ENCODE measurements around the gene ZC3H13. TPM values are rescaled to one million over a fixed set of nuclear protein-coding genes. Genes with fewer than 3 reads are reported as not detected.

The ZC3H13 gene
- total and polyA plus RNA-seq, 2 of the 4 experiments (the other 2 are of a cell fraction), result 7.7 to 10.8 TPM

- Histone ChIP-seq H3K4ac (ENCODE audit: low read depth, low read length) (no peak overlapping the region), H2BK15ac (ENCODE audit: low read depth, low read length) (no peak overlapping the region), H3K36me3 (ENCODE audit: control insufficient read depth, insufficient read depth, low read length) (peaks cover 9% of the 10 kb centered on the region; the same call in 1 of the 2 replicates), H3K23ac (ENCODE audit: low read depth, low read length) (no peak overlapping the region), H3K9me1 (ENCODE audit: insufficient read depth, low read length) (no peaks in the 10 kb centered on the region), H3K14ac (replicated peaks; ENCODE audit: low read depth, low read length) (no peak overlapping the region), H3K4me3 (ENCODE audit: insufficient read depth, low read depth, low read length) (no peak overlapping the region), H3K9ac (ENCODE audit: low read depth, low read length) (no peak overlapping the region), H2BK5ac (ENCODE audit: low read depth, low read length, poor library complexity, severe bottlenecking) (no peak overlapping the region), H3K27ac (ENCODE audit: insufficient read depth, low read length) (no peak overlapping the region), H2AFZ (replicated peaks; ENCODE audit: low read length, poor library complexity) (no peak overlapping the region), H3K56ac (ENCODE audit: extremely low read depth, insufficient read depth, low read length) (no peak overlapping the region), H2AK9ac (replicated peaks; ENCODE audit: low read depth, low read length, poor library complexity) (no peak overlapping the region), H4K5ac (ENCODE audit: low read depth, low read length) (no peak overlapping the region), H2BK20ac (ENCODE audit: low read depth, low read length) (no peak overlapping the region), H3K27me3 (ENCODE audit: control insufficient read depth, insufficient read depth, low read length) (no peaks in the 10 kb centered on the region), H4K8ac (ENCODE audit: low read depth in 2 of 2, low read length in 2 of 2) (no peak overlapping the region), H4K20me1 (ENCODE audit: insufficient read depth, low read length) (no peaks in the 10 kb centered on the region), H2BK120ac (ENCODE audit: low read depth, low read length) (no peak overlapping the region), H3K9me3 (ENCODE audit: control insufficient read depth, insufficient read depth, low read length) (no peaks in the 10 kb centered on the region), H3K4me1 (ENCODE audit: control insufficient read depth, insufficient read depth, low read length) (no peaks in the 10 kb centered on the region), H3K18ac (ENCODE audit: low read depth, low read length) (no peak overlapping the region), H2AK5ac (ENCODE audit: low read depth, low read length) (no peak overlapping the region), H3K4me2 (ENCODE audit: low read depth, low read length) (no peak overlapping the region), H4K91ac (ENCODE audit: insufficient read depth, low read depth, low read length) (no peak overlapping the region), H3K79me1 (ENCODE audit: low read depth in 1 of 2, low read length in 2 of 2) (no peaks in the 10 kb centered on the region)
- POLR2A ChIA-PET (ENCODE audit: unreplicated experiment), result no interaction called here
- in situ Hi-C loops (cut with MboI; ENCODE audit: low sequenced_read_pairs) (no loop called here), dilution Hi-C loops (cut with HindIII; ENCODE audit: low sequenced_read_pairs, unreplicated experiment) (no loop called here), intact Hi-C loops (cut with micrococcal nuclease) (loop anchor here (5.0 kb wide), 1 partner anchor 47 kb away; no protein-coding TSS in a partner anchor)
- WGBS, 2 experiments (ENCODE audit: extremely low coverage in 2 of 2, insufficient read length in 1 of 2), result no CpG with 5 or more reads among the region's 3 CpGs
- DNase-seq (no peak), ATAC-seq (ENCODE audit: low read depth) (no peak)
- TF ChIP-seq SMC3 (IDR thresholded peaks at IDR 0.05; ENCODE audit: low read depth, low read length) (no peak), NFE2L2 (IDR thresholded peaks at IDR 0.05; ENCODE audit: low read depth, low read length) (no peak), RAD21 (IDR thresholded peaks at IDR 0.05; ENCODE audit: low read length) (no peak), USF2 (IDR thresholded peaks at IDR 0.05; ENCODE audit: low read depth, low read length) (no peak), CEBPB (IDR thresholded peaks at IDR 0.05; ENCODE audit: low read depth, low read length) (no peak), POLR2A (IDR thresholded peaks at IDR 0.05; ENCODE audit: low read depth, low read length) (no peak), ELK1 (IDR thresholded peaks at IDR 0.05; ENCODE audit: borderline replicate concordance, low read depth, low read length) (no peak), MAZ (IDR thresholded peaks at IDR 0.05; ENCODE audit: borderline replicate concordance, low read depth, low read length) (no peak), BHLHE40 (IDR thresholded peaks at IDR 0.05; ENCODE audit: low read depth, low read length) (no peak), FOS (IDR thresholded peaks at IDR 0.05; ENCODE audit: low read depth, low read length) (no peak), CHD1 (IDR thresholded peaks at IDR 0.05; ENCODE audit: low read depth, low read length) (no peak), RFX5 (IDR thresholded peaks at IDR 0.05; ENCODE audit: low read depth, low read length) (no peak), MAFK (IDR thresholded peaks at IDR 0.05; ENCODE audit: low read depth, low read length) (no peak)
- TF ChIP-seq, protein P1, sequence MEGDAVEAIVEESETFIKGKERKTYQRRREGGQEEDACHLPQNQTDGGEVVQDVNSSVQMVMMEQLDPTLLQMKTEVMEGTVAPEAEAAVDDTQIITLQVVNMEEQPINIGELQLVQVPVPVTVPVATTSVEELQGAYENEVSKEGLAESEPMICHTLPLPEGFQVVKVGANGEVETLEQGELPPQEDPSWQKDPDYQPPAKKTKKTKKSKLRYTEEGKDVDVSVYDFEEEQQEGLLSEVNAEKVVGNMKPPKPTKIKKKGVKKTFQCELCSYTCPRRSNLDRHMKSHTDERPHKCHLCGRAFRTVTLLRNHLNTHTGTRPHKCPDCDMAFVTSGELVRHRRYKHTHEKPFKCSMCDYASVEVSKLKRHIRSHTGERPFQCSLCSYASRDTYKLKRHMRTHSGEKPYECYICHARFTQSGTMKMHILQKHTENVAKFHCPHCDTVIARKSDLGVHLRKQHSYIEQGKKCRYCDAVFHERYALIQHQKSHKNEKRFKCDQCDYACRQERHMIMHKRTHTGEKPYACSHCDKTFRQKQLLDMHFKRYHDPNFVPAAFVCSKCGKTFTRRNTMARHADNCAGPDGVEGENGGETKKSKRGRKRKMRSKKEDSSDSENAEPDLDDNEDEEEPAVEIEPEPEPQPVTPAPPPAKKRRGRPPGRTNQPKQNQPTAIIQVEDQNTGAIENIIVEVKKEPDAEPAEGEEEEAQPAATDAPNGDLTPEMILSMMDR (conservative IDR thresholded peaks at IDR 0.05; ENCODE audit: low read depth, low read length), result no peak
- CTCF ChIA-PET, result no interaction called here
- TSS peak; percentile 13 for BruUV-seq (replicated peaks)
Observed at GRCh38 chr13:45954836-45955800, 97.4 kb downstream of the ZC3H13 start.

Measured in IMR-90 (cell line).